GM18519 (cell line): ENCODE results near the gene GRK7.
"Not testable (repeated sequence)": the region's sequence is repeated elsewhere in the genome, so short reads cannot be mapped to it uniquely, and the experiment has no call there.

Source experiments
- ATAC-seq: cut with Tn5 transposase; IDR thresholded peaks from one replicate; pipeline ENCODE4 v1.9.1; 2021; ENCODE audit warnings: mild to moderate bottlenecking, moderate library complexity; ENCODE audit not compliant: unreplicated experiment, low FRiP score

The GRK7 gene

DNA sequence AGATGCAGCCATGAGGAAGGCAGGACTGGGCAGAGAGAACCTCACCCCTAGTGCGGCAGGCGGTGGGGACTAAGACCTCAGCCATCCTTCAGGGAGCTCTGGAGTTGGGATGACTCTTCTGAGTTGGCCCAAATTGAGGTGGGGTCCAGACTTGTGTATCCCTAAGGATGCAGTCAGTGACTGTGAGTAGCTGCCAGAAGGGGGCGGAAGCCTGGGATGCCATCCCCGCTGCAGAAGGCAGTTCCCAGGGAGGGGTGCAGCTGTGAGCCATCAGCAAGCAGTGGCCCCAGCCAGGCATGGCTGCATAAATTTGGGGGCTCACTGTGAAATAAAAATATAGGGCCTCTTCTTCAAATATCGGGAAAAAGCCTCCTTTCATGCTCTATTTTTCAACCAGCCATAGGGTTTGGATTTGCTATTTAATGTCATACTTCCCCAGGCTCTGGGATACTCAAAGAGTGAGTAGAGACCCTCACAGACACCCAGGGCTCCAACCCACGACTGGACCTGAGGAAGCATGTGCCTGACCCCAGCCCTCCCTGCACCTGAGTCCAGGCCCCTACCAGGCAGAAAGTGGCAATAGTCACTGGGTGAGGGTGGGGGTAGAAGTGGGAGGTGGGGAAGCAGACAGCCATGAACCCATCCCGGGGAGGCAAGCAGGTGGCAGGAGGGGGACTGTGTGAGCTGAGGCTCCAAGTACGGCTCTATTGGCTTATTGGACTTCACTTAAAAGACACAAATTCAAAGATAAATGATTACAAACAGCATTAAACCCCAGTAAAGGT lies 30.5 kb downstream of the GRK7 start:
- no peak for ATAC-seq

DNA sequence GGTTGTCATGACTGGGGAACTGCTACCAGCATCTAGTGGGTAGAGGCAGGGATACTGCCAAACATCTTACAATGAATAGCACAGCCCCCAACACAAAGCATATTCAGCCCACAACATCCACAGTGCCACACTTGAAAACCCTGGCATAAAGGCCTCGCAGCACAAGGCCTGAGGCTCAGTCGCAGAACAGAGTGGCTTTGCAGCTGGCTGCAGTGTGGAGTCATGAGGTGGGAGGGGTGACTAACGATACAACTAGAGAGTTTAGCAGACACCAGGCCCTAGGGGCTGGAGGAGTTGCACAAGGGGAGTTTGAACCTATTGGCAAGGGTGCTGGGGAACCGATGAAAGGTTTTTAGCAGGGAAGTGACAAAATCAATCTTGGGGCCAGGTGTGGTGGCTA lies 32.1 kb downstream of the GRK7 start:
- ATAC-seq = no peak

DNA sequence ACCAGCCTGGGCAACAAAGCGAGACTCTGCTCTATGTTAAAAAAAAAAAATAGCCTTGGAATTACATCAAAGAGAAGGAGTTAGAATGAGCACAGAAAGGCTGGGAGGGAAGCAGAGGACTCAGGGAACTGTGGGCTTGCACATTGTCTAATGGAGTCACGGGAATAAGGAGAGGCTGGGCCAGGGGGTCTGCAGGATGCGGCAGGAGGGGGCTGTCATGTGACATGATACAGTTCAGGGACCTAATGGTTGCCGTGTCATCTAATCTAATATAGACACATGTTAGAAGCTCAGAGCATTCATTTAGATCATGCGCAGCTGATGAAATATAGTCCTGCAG lies 32.5 kb downstream of the GRK7 start:
- ATAC-seq = no peak

- peak; percentile 83 for ATAC-seq
Observed at GRCh38 chr3:141796081-141796888, 33.1 kb downstream of the GRK7 start.

DNA sequence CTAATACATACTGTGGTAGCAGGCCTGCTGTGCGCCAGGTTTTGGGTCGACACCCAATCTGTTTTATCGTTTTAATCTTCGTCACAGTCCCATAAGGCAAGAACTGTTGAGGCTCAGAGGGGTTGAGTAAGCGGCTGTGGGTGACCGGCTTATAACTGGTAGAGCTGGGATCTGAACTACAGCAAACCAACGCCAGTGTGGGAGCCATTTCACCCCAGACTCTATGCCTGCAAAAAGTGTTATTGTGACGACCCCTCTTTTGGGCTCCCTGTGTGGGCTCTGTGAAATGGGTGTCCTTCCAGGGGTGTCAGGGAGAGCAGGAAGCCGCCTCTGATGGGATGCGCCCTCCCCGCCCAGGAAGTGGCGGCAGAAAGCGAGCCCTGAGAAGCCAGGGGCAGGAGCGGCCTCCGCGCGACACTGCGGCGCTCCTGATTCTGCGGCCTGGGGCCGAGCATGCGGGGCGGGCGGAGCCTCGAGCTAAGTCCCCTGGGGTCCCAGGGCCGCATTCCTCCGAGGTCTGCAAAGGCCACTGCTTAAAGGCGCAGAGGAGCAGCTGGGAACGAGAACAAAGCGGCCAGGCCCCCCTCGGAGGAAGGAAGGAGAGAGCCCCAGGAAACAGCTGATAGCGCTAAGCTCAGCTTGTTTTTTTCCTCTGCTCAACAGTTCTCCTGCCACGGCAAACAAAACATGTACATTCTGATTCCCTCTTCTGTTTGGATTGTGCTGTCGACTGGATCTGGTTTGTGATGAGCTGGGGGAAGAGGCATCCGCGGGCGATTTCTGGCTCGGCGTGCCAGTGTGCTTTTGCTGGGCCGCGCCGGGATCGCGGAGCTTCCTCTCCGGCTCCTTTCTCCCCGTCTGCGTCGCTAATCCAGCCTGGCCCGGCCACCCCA lies 33.9 kb downstream of the GRK7 start:
- no peak for ATAC-seq

- no peak for ATAC-seq
Observed at GRCh38 chr3:141797819-141798447, 34.7 kb downstream of the GRK7 start.

GRCh38 chr3:141798448-141798845 lies 35.2 kb downstream of the GRK7 start:
- ATAC-seq = no peak

DNA sequence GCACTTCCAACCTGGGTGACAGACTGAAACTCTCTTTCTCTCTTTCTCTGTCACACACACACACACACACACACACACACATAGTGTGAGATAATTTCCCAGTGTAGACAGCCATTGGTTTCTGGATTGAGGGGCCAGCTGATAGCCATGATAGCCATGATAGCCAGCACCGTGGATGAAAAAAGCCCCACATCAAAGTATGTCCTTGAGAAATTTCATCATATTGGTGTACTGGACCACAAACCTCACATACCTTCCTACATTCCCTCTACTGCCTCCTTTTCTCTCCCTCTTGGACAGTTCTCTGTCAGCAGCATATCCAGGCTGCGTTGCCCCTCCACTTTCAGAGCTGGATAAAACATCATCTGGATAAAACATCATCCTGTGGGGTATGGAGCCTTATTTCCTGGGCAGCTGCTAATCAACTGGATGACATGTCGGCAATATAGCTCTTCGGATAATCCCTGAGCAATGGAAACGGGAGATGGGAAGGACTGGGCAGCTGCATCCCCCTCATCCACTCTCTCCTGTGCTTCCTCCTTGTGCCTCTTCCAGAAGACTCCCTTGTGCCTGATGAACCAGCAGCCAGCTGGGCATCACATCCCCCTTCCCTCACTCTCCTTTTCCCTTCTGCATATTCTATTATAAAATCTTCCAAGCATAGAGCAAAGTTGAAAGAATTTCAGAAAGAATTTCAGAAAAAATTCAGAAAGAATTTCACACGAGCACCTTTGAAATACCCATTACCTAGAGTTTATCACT lies 39.3 kb downstream of the GRK7 start:
- no peak for ATAC-seq

DNA sequence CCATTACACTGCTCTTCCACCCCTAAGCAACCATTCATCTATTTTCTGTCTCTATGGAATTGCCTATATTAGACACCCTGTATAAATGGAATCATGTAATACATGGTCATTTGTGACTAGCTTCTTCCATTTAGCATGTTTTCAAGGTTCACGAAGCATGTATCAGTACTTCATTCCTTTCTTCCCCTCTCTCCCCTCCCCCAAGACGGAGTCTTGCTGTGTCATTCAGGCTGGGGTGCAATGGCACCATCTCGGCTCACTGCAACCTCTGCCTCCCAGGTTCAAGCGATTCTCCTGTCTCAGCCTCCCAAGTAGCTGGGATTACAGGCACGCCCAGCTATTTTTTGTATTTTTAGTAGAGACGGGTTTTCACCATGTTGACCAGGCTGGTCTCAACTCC lies 40.3 kb downstream of the GRK7 start:
- ATAC-seq = not testable (repeated sequence)

DNA sequence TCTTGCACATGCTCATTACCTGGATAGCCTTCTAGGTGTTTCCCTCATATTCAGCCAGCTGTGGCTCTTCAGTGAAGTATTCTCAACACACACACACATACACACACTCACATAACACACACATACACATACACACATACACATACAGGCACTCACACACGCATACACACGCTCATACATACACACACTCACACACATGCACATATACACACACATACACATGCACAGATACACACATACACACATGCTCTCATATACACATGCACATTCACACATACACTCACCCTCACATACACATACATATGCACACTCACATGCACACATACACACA lies 41.2 kb downstream of the GRK7 start:
- no peak for ATAC-seq

DNA sequence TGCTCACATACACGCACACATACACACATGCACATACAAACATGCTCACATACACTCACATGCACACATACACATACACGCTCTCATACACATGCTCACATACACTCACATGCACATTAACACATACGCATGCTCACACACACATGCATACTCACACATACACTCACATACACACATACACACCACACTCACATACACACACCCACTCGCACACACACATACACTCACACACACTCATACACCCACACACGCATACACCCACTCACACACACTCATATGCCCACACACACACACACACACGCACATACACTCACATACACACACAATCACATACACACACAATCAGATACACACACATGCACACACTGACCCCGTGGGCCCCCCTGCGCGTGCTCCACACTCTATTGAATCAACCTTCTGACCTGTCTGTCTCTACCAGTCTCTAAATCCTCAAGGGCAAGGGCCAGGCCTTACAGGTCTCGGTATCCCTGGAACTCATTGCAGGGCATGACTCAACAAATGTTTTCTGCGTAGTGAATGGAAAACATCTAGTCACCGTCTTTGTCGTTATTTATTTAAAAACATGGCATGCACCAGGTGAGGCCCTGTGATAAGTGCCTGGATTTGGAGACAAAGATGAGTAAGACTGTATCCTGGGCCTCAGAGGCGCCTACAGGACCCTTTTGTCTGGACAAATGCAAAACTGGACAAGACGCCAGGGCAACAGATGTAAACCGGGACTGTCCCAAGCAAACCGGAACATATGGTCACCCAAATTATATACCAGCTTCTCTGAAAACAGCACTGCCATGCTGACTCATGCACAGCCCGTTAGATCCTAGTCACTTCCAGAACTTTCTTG lies 41.8 kb downstream of the GRK7 start:
- ATAC-seq = no peak

GRCh38 chr3:141807277-141808033 lies 44.2 kb downstream of the GRK7 start:
- ATAC-seq = no peak

DNA sequence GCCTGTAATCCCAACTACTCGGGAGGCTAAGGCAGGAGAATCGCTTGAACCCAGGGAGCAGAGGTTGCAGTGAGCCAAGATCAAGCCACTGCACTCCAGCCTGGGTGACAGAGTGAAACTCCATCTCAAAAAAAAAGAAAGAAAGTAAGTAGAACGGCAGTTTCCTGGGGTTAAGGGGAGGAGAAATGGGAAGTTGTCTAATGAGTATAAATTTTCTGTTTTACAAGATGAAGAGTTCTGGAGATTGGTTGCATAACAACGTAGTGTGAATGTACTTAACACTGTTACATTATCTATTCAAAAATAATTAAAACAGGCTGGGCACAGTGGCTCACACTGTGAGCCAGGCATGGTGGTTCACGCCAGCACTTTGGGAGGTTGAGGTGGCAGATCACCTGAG lies 45.4 kb downstream of the GRK7 start:
- ATAC-seq = no peak

DNA sequence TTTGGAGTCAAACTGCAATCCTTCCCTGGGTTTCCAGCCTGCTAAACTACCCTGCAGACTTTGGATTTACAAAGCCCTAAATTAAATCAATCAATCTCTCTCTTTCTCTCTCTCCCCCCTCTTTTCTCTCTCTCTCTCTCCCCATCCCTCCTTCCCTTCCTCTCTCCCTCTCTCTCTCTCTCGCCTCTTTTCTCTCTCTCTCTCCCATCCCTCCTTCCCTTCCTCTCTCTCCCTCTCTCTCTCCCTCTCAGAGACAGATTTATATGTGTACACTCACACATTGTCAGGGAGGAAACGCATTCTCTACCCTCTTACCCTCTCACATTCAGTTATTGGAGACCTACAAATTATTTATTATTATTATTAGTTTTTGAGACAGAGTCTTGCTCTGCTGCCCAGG lies 47.0 kb downstream of the GRK7 start:
- no peak for ATAC-seq

GRCh38 chr3:141811348-141811747 lies 48.1 kb downstream of the GRK7 start:
- no peak for ATAC-seq

DNA sequence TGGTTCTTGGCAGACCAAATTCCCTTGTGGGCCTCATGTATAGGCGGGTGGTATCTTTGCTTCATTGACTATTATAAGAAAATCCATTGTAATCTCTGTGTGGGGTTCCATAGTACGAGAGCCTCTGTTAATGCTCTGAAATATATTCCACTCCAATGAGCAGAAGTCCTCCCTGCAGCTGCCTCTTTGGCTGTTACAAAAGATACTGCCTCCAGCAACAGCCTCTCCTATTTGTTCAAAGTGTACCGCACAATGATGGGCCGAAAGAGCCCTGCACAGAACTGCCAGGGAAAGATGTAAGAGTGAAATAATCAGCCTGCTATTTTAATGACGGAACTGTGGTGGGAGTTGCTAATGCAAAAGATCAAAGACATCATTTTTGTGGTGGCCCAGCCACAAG lies 48.9 kb downstream of the GRK7 start:
- ATAC-seq = no peak

DNA sequence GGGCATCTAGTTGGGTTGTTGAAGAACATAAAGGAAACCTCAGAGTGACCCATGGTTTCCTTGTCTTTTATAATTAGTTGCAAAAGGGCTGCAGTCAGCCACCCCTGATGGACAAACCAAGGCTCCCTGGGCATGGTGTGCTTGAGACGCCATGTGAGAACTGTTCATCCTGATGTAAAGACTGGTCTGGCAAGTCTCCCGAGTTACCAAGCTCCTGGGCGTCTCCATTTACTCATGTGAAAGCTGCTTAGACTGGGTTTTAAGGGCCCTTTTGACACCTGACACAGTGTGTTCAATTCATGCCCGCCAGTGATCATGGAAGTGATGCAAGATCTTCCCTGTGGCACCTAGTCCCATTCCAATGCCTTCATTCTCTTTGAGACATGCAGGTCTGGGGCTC lies 49.4 kb downstream of the GRK7 start:
- ATAC-seq = no peak
